GM10847 (cell line): ENCODE data around the gene GREB1.

Experiments
- POLR2A ChIP-seq: IDR thresholded peaks from 2 replicates; pipeline ENCODE4 v1.6.1; 2011; ENCODE audit not compliant: insufficient read length; ENCODE audit errors: extremely low read depth

GREB1 gene

GRCh38 chr2:11533278-11534070 lies at the start of gene GREB1:
TSS of gene GREB1 (plus strand) at chr2:11534045. CDS start at chr2:11556615, 22,570 bp downstream.
- no peak for TF ChIP-seq POLR2A

- TF ChIP-seq POLR2A: no peak
Measured at GRCh38 chr2:11488809-11489208, 45.0 kb upstream of the GREB1 start.

GRCh38 chr2:11490194-11490593 lies 43.7 kb upstream of the GREB1 start:
- no peak for TF ChIP-seq POLR2A

- no peak for TF ChIP-seq POLR2A
Measured at GRCh38 chr2:11491348-11491933, 42.4 kb upstream of the GREB1 start.

GRCh38 chr2:11492244-11492643 lies 41.6 kb upstream of the GREB1 start:
- no peak for TF ChIP-seq POLR2A

- TF ChIP-seq POLR2A: no peak
Measured at GRCh38 chr2:11492720-11493119, 41.1 kb upstream of the GREB1 start.

GRCh38 chr2:11493282-11493681 lies 40.6 kb upstream of the GREB1 start:
- TF ChIP-seq POLR2A: no peak

- TF ChIP-seq POLR2A: no peak
Measured at GRCh38 chr2:11494310-11494709, 39.5 kb upstream of the GREB1 start.

GRCh38 chr2:11495844-11496681 lies 37.8 kb upstream of the GREB1 start:
- no peak for TF ChIP-seq POLR2A

- no peak for TF ChIP-seq POLR2A
Measured at GRCh38 chr2:11498543-11499034, 35.3 kb upstream of the GREB1 start.

GRCh38 chr2:11499081-11499743 lies 34.6 kb upstream of the GREB1 start:
- TF ChIP-seq POLR2A: no peak

GRCh38 chr2:11500702-11501303 lies 33.0 kb upstream of the GREB1 start:
- TF ChIP-seq POLR2A: no peak

GRCh38 chr2:11502740-11503292 lies 31.0 kb upstream of the GREB1 start:
- TF ChIP-seq POLR2A: no peak

- no peak for TF ChIP-seq POLR2A
Measured at GRCh38 chr2:11503354-11503927, 30.4 kb upstream of the GREB1 start.
